Stimulated activated CD8-positive, alpha-beta memory T cell treated with anti-CD3 and anti-CD28 coated beads, Interleukin-4, amount 100 ng/mL, for 48 hours (primary cell): ENCODE results near the gene KRTAP4-16.
"Not testable (repeated sequence)": the region's sequence is repeated elsewhere in the genome, so short reads cannot be mapped to it uniquely, and the experiment has no call there.

ENCODE experiments used
- DNase-seq: peaks from one replicate; pipeline ENCODE4 v3.0.0-alpha.2; 2020

KRTAP4-16 gene

GRCh38 chr17:41118721-41119120, 16.7 kb upstream of the KRTAP4-16 start:
- DNase-seq = no peak

- DNase-seq = not testable (repeated sequence)
Observed at GRCh38 chr17:41117846-41118386, 15.9 kb upstream of the KRTAP4-16 start, which contains the start of gene KRTAP4-11. Gene KRTAP4-11 (minus strand): TSS chr17:41118373. CDS start chr17:41118315, 58 bp downstream.

DNA sequence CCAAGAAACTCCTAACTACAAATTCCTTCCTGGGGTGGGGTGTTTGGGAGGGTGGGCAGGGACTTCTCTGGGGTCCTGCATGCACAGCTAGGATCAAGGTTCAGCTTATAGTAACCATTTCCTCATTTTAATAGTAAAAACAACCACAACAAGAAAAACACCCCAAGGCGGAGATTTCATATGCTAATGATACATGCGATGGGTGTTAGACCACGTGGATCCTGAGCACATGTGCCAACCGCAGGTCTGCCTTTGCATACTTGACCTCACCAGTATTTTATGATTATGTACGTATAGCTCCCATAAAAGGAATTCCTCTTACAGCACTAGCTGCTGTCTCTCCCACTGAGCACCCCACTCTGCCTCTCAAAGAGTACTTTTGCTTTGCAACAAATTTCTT, 14.3 kb upstream of the KRTAP4-16 start:
- no peak for DNase-seq

DNA sequence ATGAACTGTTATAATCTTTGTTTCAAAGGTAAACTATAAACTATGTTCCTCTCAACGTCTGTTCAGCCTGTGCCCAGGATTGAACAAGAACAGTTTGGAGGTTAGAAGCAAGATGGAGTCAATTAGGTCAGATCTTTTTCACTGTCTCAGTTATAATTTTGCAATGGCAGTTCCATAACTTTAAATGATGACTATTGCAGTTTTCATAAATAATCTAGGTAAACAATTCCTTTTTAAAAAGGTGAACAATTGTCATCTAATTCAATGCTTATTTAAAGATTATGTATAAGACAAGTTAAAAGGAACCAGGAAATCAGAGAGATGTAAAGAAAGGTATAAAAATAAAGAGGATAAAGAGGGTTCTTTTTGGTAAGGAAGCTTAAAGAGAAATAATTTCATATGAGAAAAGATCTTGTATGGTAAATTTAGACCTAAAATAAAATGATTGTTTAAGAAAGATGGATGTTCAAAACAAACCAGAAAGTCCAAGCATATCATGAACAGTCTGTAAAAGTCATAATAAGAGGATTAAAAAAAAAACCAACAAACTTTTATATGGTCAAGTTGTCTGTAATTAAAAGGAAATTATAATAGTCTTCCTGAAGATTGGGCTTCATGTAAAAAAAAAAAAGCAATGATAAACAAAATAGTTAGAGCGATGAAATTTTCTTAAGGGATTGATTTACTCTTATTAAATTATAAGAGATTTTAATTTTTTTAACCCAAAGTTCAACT, 9.3 kb upstream of the KRTAP4-16 start:
- DNase-seq = no peak

DNA sequence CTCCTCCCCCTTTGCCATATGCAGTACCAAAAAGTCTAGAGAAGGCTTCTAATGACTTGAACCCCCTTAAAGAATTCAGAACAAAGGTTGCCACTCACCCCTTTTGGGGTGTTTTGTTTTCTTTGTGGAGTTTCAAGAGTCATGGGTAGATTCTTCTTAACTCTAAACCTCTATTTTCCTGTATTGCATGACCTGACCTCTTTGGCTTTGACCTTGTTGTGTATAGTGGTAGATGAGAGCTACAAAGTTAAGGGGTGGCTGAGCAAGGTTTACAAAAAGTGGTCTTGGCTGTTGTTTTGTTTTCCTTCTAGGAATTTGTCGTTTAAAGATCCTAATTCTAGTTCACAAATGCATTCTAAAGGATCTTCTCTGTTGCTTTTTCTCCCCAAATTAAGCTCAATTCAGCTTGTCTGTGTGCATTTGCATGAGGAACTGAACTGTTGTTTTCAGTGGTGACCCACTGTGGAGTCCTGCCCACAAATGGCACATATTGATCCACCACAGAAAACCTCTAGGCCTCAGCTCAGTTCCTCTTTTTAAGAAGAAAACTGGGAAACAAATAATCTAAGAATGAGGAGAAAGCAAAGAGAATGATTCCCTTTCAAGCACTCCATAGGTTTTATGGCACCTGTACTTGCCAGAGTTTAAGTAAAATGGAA, 6.8 kb upstream of the KRTAP4-16 start:
- not testable (repeated sequence) for DNase-seq

GRCh38 chr17:41107941-41108450, 6.0 kb upstream of the KRTAP4-16 start:
- DNase-seq = no peak

GRCh38 chr17:41105347-41105746, 3.3 kb upstream of the KRTAP4-16 start, which contains the start of gene KRTAP4-9:
Gene KRTAP4-9 (plus strand): TSS chr17:41105389. CDS start chr17:41105389, 0 bp downstream.
- DNase-seq = not testable (repeated sequence)

DNA sequence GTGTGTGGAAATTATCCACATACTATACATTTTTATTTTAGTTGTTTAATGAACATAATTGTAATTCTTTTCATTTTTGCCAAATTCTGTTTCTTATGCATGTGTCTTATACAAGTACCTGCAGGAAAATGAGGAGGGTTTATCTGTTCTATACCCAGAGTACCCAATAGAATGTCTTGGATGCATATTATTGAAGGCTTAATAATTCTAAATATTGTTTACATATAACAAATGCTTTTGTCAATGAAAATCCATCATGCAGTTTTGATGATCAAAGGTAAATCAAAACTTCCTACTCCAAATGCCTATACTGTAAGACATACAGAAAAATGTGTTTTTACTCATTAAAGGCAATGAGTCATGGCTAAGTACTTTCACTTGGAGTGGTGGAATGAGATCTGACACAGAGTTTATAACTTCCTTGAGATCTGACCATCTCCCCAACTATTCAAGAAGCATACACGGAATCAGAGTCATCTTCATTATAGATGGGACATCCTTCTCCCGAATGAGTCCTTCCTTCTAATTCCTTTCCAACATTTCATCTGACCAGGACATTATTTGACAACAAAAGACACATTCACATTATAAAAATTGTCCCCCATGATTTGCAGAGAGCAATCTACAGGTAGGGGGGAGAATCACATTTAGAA, 2.5 kb upstream of the KRTAP4-16 start:
- DNase-seq = not testable (repeated sequence)

GRCh38 chr17:41103896-41104295, 1.9 kb upstream of the KRTAP4-16 start:
- no peak for DNase-seq

GRCh38 chr17:41099682-41100480, 2.1 kb downstream of the KRTAP4-16 start:
- DNase-seq = not testable (repeated sequence)

- no peak for DNase-seq
Observed at GRCh38 chr17:41098481-41098880, 3.5 kb downstream of the KRTAP4-16 start.

- DNase-seq = no peak
Observed at GRCh38 chr17:41098042-41098441, 4.0 kb downstream of the KRTAP4-16 start, which contains the start of gene KRTAP4-8. Gene KRTAP4-8 (minus strand): TSS chr17:41098142. CDS start chr17:41098084, 58 bp downstream.

GRCh38 chr17:41096055-41096454, 6.0 kb downstream of the KRTAP4-16 start:
- no peak for DNase-seq

GRCh38 chr17:41088760-41089352, 13.2 kb downstream of the KRTAP4-16 start:
- DNase-seq = not testable (repeated sequence)

GRCh38 chr17:41084100-41084856, 17.7 kb downstream of the KRTAP4-16 start, which contains the start of gene KRTAP4-7:
Gene KRTAP4-7 (plus strand): TSS chr17:41084150. CDS start chr17:41084207, 57 bp downstream.
- not testable (repeated sequence) for DNase-seq

- not testable (repeated sequence) for DNase-seq
Observed at GRCh38 chr17:41083427-41083826, 18.6 kb downstream of the KRTAP4-16 start.

GRCh38 chr17:41082626-41083025, 19.4 kb downstream of the KRTAP4-16 start:
- no peak for DNase-seq

DNA sequence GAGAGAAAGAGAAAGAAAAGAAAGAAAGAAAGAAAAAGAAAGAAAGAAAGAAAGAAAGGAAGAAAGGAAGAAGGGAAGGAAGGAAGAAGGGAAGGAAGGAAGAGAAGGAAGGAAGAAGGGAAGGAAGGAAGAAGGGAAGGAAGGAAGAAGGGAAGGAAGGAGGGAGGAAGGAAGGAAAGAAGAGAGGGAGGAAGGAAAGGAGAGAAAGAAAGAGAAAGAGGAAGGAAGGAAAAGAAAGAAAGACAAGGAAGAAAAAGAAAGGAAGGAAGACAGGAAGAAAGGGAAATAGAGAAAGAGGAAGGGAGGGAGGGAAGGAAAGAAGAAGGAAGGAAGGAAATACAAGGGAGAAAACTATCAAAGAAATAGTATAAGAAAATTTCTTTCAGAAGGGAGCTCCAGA, 25.2 kb downstream of the KRTAP4-16 start:
- no peak for DNase-seq

GRCh38 chr17:41073676-41074075, 28.3 kb downstream of the KRTAP4-16 start:
- no peak for DNase-seq

- no peak for DNase-seq
Observed at GRCh38 chr17:41071606-41072360, 30.2 kb downstream of the KRTAP4-16 start.
